GM12878 (cell line): ENCODE data around the gene PSMB8. TPM values are rescaled to one million over a fixed set of nuclear protein-coding genes. Genes with fewer than 3 reads are reported as not detected.
"Not testable (repeated sequence)": the region's sequence is repeated elsewhere in the genome, so short reads cannot be mapped to it uniquely, and the experiment has no call there.

Source experiments
- ATAC-seq: fragments of 200-7000 bp; cut with Tn5 transposase; 3 replicates; pipeline ENCODE4 v1.9.1; 2020; ENCODE audit warnings: mild to moderate bottlenecking, moderate library complexity
- BruUV-seq: library from RNA; stranded (reverse); fragments of 400-500 nt; replicated peaks from 2 replicates; lab custom pipeline; 2021; lab: Mats Ljungman, UMichigan
- CTCF ChIA-PET: fragments of 300-600 bp; sonication (Branson Sonifier 250); formaldehyde crosslinking; extraction: SDS; loops from one replicate; lab custom pipeline; 2021; ENCODE audit warnings: inconsistent platforms; lab: Yijun Ruan, JAX
- POLR2A ChIA-PET: fragments of 350-600 bp; formaldehyde crosslinking; extraction: SDS; loops from one replicate; lab custom pipeline; 2021; ENCODE audit warnings: inconsistent platforms; lab: Charles Lee
- RAD21 ChIA-PET: fragments of 300-600 bp; sonication (Branson Sonifier 250); formaldehyde crosslinking; loops from one replicate; lab custom pipeline; 2023; ENCODE audit warnings: antibody characterized with exemption; ENCODE audit not compliant: unreplicated experiment; lab: Charles Lee
- SMC1A ChIA-PET: fragments of 300-600 bp; sonication (Branson Sonifier 250); formaldehyde crosslinking; loops from one replicate; lab custom pipeline; 2023; ENCODE audit not compliant: unreplicated experiment, uncharacterized antibody; lab: Charles Lee
- DNase-seq: peaks from one replicate; pipeline ENCODE4 v3.0.0-alpha.2; 2011; ENCODE audit warnings: low read depth, low spot score
- FAIRE-seq: peaks from 3 replicates; lab custom pipeline; 2011; peaks lifted over from hg19 to GRCh38; lab: Jason Lieb, UNC
- H2AFZ ChIP-seq: 2 replicates; pipeline ENCODE4 v1.6.0; 2011; ENCODE audit warnings: low read depth, low read length, control low read depth; ENCODE audit not compliant: control insufficient read depth
- H3K27ac ChIP-seq: 2 replicates; pipeline ENCODE4 v1.5.1; 2011; ENCODE audit warnings: control low read depth; ENCODE audit not compliant: control insufficient read depth, insufficient read depth
- H3K27me3 ChIP-seq, 2 experiments: replicated peaks in 1 of 2; 2 replicates each; pipeline versions ENCODE4 v1.6.0 to v1.6.1; 2011; ENCODE audit warnings: low read length in 1 of 2; ENCODE audit not compliant: control insufficient read depth in 2 of 2, insufficient read depth in 2 of 2
- H3K36me3 ChIP-seq, 2 experiments: 2 replicates each; pipeline ENCODE4 v1.5.1; 2011; ENCODE audit warnings: low read length in 1 of 2; ENCODE audit not compliant: control insufficient read depth in 2 of 2, insufficient read depth in 2 of 2
- H3K4me1 ChIP-seq: 2 replicates; pipeline ENCODE4 v1.6.1; 2011; ENCODE audit warnings: mild to moderate bottlenecking, low read length, moderate library complexity, mixed read lengths; ENCODE audit not compliant: control insufficient read depth, insufficient read depth
- H3K4me2 ChIP-seq: 2 replicates; pipeline ENCODE4 v1.6.0; 2011; ENCODE audit warnings: control low read depth; ENCODE audit not compliant: control insufficient read depth, insufficient read depth
- H3K4me3 ChIP-seq: fragments of 200-600 bp; sonication (generic); 2 replicates; pipeline ENCODE4 v1.5.1; 2016
- H3K79me2 ChIP-seq: 2 replicates; pipeline ENCODE4 v1.6.0; 2011; ENCODE audit warnings: low read length; ENCODE audit not compliant: control insufficient read depth, insufficient read depth
- H3K9ac ChIP-seq: 2 replicates; pipeline ENCODE4 v1.8.0; 2011; ENCODE audit warnings: low read length, control low read depth, mixed read lengths; ENCODE audit not compliant: control insufficient read depth, insufficient read depth
- H3K9me3 ChIP-seq: replicated peaks from 3 replicates; pipeline ENCODE4 v1.5.1; 2011; ENCODE audit warnings: mild to moderate bottlenecking, low read length; ENCODE audit not compliant: control insufficient read depth, insufficient read depth
- H4K20me1 ChIP-seq: 2 replicates; pipeline ENCODE4 v1.6.0; 2011; ENCODE audit not compliant: control insufficient read depth, insufficient read depth
- BACH1 ChIP-seq: fragments of 450-650 bp; IDR thresholded peaks from 2 replicates; pipeline ENCODE4 v1.6.1; 2017; ENCODE audit warnings: mild to moderate bottlenecking, borderline replicate concordance
- CHD2 ChIP-seq: IDR thresholded peaks from 2 replicates; pipeline ENCODE4 v1.6.1; 2011; ENCODE audit warnings: low read depth, low read length, improper control_type of control experiment, borderline replicate concordance
- IRF4 ChIP-seq: IDR thresholded peaks from 2 replicates; pipeline ENCODE4 v1.6.1; 2011; ENCODE audit warnings: low read depth, low read length
- WGBS: methylation state at CpG from one replicate; pipeline ENCODE4 v1.1.6; 2016; ENCODE audit warnings: low lambda C conversion rate; ENCODE audit not compliant: insufficient replicate concordance, insufficient coverage; ENCODE audit errors: missing lambda C conversion rate; 5-methylcytosine and 5-hydroxymethylcytosine counted together
- in situ Hi-C: fragments of 300-500 bp; cut with MboI; formaldehyde crosslinking; loops from 9 replicates; pipeline ENCODE4 v1.14.3; 2018; ENCODE audit warnings: mixed read lengths
- intact Hi-C: fragments of 100-400 bp; cut with micrococcal nuclease; formaldehyde crosslinking; loops from one replicate; pipeline ENCODE4 v1.14.2; 2022; ENCODE audit not compliant: unreplicated experiment
- polyA plus RNA-seq, 11 experiments: library from polyadenylated mRNA; depleted of rRNA in 4 of 11; unstranded in 6 of 11; stranded (reverse) in 5 of 11; fragments of >200 nt; fragmentation: Nextera tagmentation in 4 of 11; fragmentation: Illumina TruSeq in 1 of 11; extraction: Ambion mirVana in 4 of 11; extraction: Trizol in 1 of 11; gene quantifications; 1 replicate in 1 of 11; 2 replicates in 10 of 11; pipeline versions ENCODE4 v1.2.1 to v1.2.3, GENCODE V29; 2011 to 2016; ENCODE audit warnings: inconsistent platforms in 2 of 11, missing spikeins in 2 of 11, low read depth in 1 of 11
- total RNA-seq, 4 experiments: library from RNA; depleted of rRNA in 3 of 4; stranded (reverse); fragments of >200 nt in 3 of 4; fragmentation: Illumina TruSeq in 1 of 4; extraction: Trizol in 1 of 4; gene quantifications; 2 replicates each; pipeline versions ENCODE4 v1.2.1 to v1.2.3, GENCODE V29; 2013 to 2021

Gene PSMB8
- total and polyA plus RNA-seq, 10 of the 15 experiments (the other 5 are each of a cell fraction or from before 2014, with no cell fraction given) = 304 to 557 (median 379) TPM

DNA sequence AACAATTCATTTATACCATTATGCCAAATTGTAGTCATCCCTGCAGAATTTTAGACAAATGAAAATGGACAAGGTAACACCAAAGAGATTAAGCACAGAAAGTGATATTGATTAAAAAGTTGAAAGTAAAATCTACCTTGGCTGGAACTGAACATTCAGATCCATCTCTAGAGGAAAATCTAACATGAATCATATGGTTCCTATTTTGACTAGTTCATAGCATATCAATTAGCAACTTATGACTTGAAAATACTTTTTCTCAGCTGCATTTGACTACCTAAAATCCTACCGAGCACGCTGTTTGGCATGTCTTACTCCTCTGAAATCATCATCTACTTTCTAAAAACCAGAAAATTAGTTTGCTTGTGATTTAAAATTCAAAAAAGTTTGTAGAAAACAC, 32.8 kb upstream of the PSMB8 start:
- in situ Hi-C loops = no loop called here
- no TSS peak for BruUV-seq
- FAIRE-seq = no peak
- CTCF ChIA-PET = interaction anchor here (1.2 to 12.7 kb wide), 4 partner anchors 8 to 110 kb away, joined by 5 to 260 read pairs (median 25); no protein-coding TSS in a partner anchor
- H3K36me3 ChIP-seq = no peaks in the 10 kb centered on the region
- 2% methylated on average over 2 of the region's 2 CpGs for WGBS
- intact Hi-C loops = no loop called here
- no peak overlapping the region for H3K4me2 ChIP-seq
- H3K4me1 ChIP-seq = 0 out of 2 replicates have a peak, but pooled peaks cover 3% of the 10 kb centered on the region
- SMC1A ChIA-PET = interaction anchor here (1.0 to 13.8 kb wide), 6 partner anchors 8 to 107 kb away, joined by 3 to 184 read pairs (median 4); no protein-coding TSS in a partner anchor
- no peak overlapping the region for H3K27ac ChIP-seq
- POLR2A ChIA-PET = no interaction called here
- RAD21 ChIA-PET = interaction anchor here (6.0 kb wide), 1 partner anchor 39 kb away, joined by 19 read pairs; the partner anchor contains the start of gene TAP2
- ATAC-seq = no peak
- no peaks in the 10 kb centered on the region for H4K20me1 ChIP-seq
- H3K9ac ChIP-seq = no peak overlapping the region
- H2AFZ ChIP-seq = no peak overlapping the region
- H3K4me3 ChIP-seq = no peak overlapping the region
- TF ChIP-seq IRF4 (no peak), BACH1 (no peak), CHD2 (no peak)
- no peaks in the 10 kb centered on the region for H3K9me3 ChIP-seq
- no peak for DNase-seq
- no peaks in the 10 kb centered on the region for H3K27me3 ChIP-seq
- no peaks in the 10 kb centered on the region for H3K79me2 ChIP-seq

- ChIA-PET SMC1A (interaction anchor here (1.0 to 1.5 kb wide), 5 partner anchors 12 to 110 kb away, joined by 3 to 10 read pairs (median 4); no protein-coding TSS in a partner anchor), RAD21 (interaction anchor here (1.4 to 6.0 kb wide), 3 partner anchors 10 to 111 kb away, joined by 3 to 19 read pairs (median 6); partner anchors contain the start of gene TAP2), CTCF (interaction anchor here (1.6 to 2.8 kb wide), 4 partner anchors 35 to 173 kb away, joined by 3 to 14 read pairs (median 6); partner anchors contain the start of gene TAP2), POLR2A (interaction anchor here (1.7 kb wide), 1 partner anchor 35 kb away, joined by 4 read pairs; the partner anchor contains the start of gene TAP2)
- H3K4me2 ChIP-seq, H3K4me3 ChIP-seq, intact Hi-C loops, H2AFZ ChIP-seq, H3K9me3 ChIP-seq, H3K4me1 ChIP-seq, H3K79me2 ChIP-seq, BruUV-seq, H3K27ac ChIP-seq, H3K27me3 ChIP-seq, DNase-seq, H3K9ac ChIP-seq, FAIRE-seq, in situ Hi-C loops, ATAC-seq, H4K20me1 ChIP-seq, H3K36me3 ChIP-seq: not testable (repeated sequence)
- WGBS = 0% methylated on average over 1 of the region's 1 CpG
Measured at GRCh38 chr6:32873947-32874346, 30.1 kb upstream of the PSMB8 start.
